Measurements from ENCODE around the gene SLC25A29. TPM values are rescaled to one million over a fixed set of nuclear protein-coding genes. Genes with fewer than 3 reads are reported as not detected.

The SLC25A29 gene
- total and polyA plus RNA-seq, 2 of the 13 experiments (the other 11 are each of a cell fraction or from before 2014, with no cell fraction given), result 12.2 to 17.2 TPM

- TF ChIP-seq FOXO1 (CRISPR knock-in tag; IDR thresholded peaks at IDR 0.05), result peak; percentile 65; the same call in 1 of the 2 replicates
- peak; percentile 66; the same call in 1 of the 2 replicates for TF ChIP-seq ZBTB43 (CRISPR knock-in tag; conservative IDR thresholded peaks at IDR 0.05)
- TF ChIP-seq ZNF496 (CRISPR knock-in tag; IDR thresholded peaks at IDR 0.05; ENCODE audit: insufficient replicate concordance), result no peak
- TF ChIP-seq BCL3 (CRISPR knock-in tag; IDR thresholded peaks at IDR 0.05), result no peak
- no peak; the same call in 1 of the 2 replicates for TF ChIP-seq ZNF124 (CRISPR knock-in tag; IDR thresholded peaks at IDR 0.05)
- no peak for TF ChIP-seq ZFP1 (CRISPR knock-in tag; IDR thresholded peaks at IDR 0.05)
- TF ChIP-seq SOX13 (IDR thresholded peaks at IDR 0.05), result no peak
- TF ChIP-seq SOX13 (CRISPR knock-in tag; conservative IDR thresholded peaks at IDR 0.05 in 1 of 2, IDR thresholded peaks at IDR 0.05 in 1 of 2), result peak in 1 of 2 experiments; percentile 77; a peak in 2 of 4 replicates
- TF ChIP-seq, protein P1, sequence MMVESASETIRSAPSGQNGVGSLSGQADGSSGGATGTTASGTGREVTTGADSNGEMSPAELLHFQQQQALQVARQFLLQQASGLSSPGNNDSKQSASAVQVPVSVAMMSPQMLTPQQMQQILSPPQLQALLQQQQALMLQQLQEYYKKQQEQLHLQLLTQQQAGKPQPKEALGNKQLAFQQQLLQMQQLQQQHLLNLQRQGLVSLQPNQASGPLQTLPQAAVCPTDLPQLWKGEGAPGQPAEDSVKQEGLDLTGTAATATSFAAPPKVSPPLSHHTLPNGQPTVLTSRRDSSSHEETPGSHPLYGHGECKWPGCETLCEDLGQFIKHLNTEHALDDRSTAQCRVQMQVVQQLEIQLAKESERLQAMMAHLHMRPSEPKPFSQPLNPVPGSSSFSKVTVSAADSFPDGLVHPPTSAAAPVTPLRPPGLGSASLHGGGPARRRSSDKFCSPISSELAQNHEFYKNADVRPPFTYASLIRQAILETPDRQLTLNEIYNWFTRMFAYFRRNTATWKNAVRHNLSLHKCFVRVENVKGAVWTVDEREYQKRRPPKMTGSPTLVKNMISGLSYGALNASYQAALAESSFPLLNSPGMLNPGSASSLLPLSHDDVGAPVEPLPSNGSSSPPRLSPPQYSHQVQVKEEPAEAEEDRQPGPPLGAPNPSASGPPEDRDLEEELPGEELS (CRISPR knock-in tag; IDR thresholded peaks at IDR 0.05), result peak; percentile 70
- TF ChIP-seq SYNCRIP (IDR thresholded peaks at IDR 0.05; ENCODE audit: insufficient read depth, low read depth, low read length), result no peak
- no peak for TF ChIP-seq ZNF451 (CRISPR knock-in tag; IDR thresholded peaks at IDR 0.05)
- no peak for TF ChIP-seq THYN1 (CRISPR knock-in tag; IDR thresholded peaks at IDR 0.05; ENCODE audit: borderline replicate concordance, low read depth)
- peak; percentile 86 for TF ChIP-seq RARA (CRISPR knock-in tag; IDR thresholded peaks at IDR 0.05)
- peak; percentile 68; the same call in 1 of the 2 replicates for TF ChIP-seq ZNF350 (CRISPR knock-in tag; IDR thresholded peaks at IDR 0.05; ENCODE audit: borderline replicate concordance, low read depth)
- TF ChIP-seq, protein P2, sequence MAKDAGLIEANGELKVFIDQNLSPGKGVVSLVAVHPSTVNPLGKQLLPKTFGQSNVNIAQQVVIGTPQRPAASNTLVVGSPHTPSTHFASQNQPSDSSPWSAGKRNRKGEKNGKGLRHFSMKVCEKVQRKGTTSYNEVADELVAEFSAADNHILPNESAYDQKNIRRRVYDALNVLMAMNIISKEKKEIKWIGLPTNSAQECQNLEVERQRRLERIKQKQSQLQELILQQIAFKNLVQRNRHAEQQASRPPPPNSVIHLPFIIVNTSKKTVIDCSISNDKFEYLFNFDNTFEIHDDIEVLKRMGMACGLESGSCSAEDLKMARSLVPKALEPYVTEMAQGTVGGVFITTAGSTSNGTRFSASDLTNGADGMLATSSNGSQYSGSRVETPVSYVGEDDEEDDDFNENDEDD (CRISPR knock-in tag; IDR thresholded peaks at IDR 0.05; ENCODE audit: borderline replicate concordance), result peak; percentile 16; the same call in 1 of the 2 replicates
- no peak for TF ChIP-seq AGO2 (optimal IDR thresholded peaks at IDR 0.05; ENCODE audit: low read depth, low read length)
- TF ChIP-seq ZNF75D (CRISPR knock-in tag; IDR thresholded peaks at IDR 0.05; ENCODE audit: borderline replicate concordance), result no peak
- no peak for TF ChIP-seq ZNF24 (IDR thresholded peaks at IDR 0.05)
- no peak for TF ChIP-seq ZNF225 (CRISPR knock-in tag; IDR thresholded peaks at IDR 0.05)
These were observed 15.5 kb downstream of the SLC25A29 start (continued) for GRCh38 chr14:100290607-100291304.
